Esophagus squamous epithelium (tissue), 5 donors: ENCODE measurements around the gene SLC16A7. TPM values are rescaled to one million over a fixed set of nuclear protein-coding genes. Genes with fewer than 3 reads are reported as not detected.
A peak's percentile ranks its signal among the peaks of the same experiment; 100 is the strongest.

Experiments
- DNase-seq: peaks from one replicate; lab custom pipeline; 2025; lab: John Stamatoyannopoulos, UW
- H3K27ac ChIP-seq, 4 donors: fragments of 200-600 bp; sonication (generic); one replicate each; pipeline ENCODE4 v1.5.1; 2016 to 2019; ENCODE audit warnings: mild to moderate bottlenecking in 1 of 4
- H3K27me3 ChIP-seq, 4 donors: fragments of 200-600 bp; sonication (generic); 1 replicate in 3 of 4; 2 replicates in 1 of 4; pipeline versions ENCODE4 v1.5.1 to v1.6.0; 2017 to 2021; ENCODE audit warnings: antibody characterized with exemption in 1 of 4
- H3K36me3 ChIP-seq, 3 donors: fragments of 200-600 bp; sonication (generic); one replicate each; pipeline ENCODE4 v1.5.1; 2016 to 2019
- H3K4me1 ChIP-seq, 3 donors: fragments of 200-600 bp; sonication (generic); one replicate each; pipeline ENCODE4 v1.5.1; 2017 to 2019
- H3K4me3 ChIP-seq, 4 donors: fragments of 200-600 bp; sonication (generic); 1 replicate in 3 of 4; 2 replicates in 1 of 4; pipeline ENCODE4 v1.5.1; 2016 to 2019; ENCODE audit warnings: mild to moderate bottlenecking in 2 of 4, moderate library complexity in 1 of 4
- H3K9me3 ChIP-seq, 3 donors: fragments of 200-600 bp; sonication (generic); one replicate each; pipeline ENCODE4 v1.5.1; 2016 to 2019
- CTCF ChIP-seq, 6 experiments: fragments of 450-650 bp in 4 of 6; fragments of 200-600 bp in 2 of 6; sonication (generic) in 2 of 6; IDR thresholded peaks; one replicate each; pipeline ENCODE4 v1.5.1; 2016 to 2019; ENCODE audit warnings: antibody characterized with exemption in 6 of 6, mild to moderate bottlenecking in 4 of 6, moderate library complexity in 4 of 6
- POLR2A ChIP-seq, 4 donors: fragments of 450-650 bp; IDR thresholded peaks; one replicate each; pipeline ENCODE4 v1.6.1; 2017; ENCODE audit warnings: antibody characterized with exemption in 4 of 4, mild to moderate bottlenecking in 4 of 4, moderate library complexity in 3 of 4
- WGBS, 2 donors: methylation state at CpG; one replicate each; pipeline ENCODE4 v1.1.5; 2018; 5-methylcytosine and 5-hydroxymethylcytosine counted together
- intact Hi-C: fragments of 100-400 bp; cut with DNase I; formaldehyde crosslinking; loops from one replicate; pipeline ENCODE4 v1.15.0; 2022
- total RNA-seq, 4 donors: library from RNA; depleted of rRNA; stranded (reverse); fragments of >200 nt; gene quantifications; one replicate each; pipeline ENCODE4 v1.1.0, GENCODE V29; 2016
- donor health status: DM: yes; HTN: yes; CAD: no.

Gene SLC16A7
- total RNA-seq, 4 donors from 2014 or later, result 55.3 to 82.1 (median 72.9) TPM

GRCh38 chr12:59645242-59645641 lies 49.4 kb downstream of the SLC16A7 start:
- no peak for DNase-seq
- Histone ChIP-seq H3K4me3 (no peak overlapping the region), H3K27ac (no peak overlapping the region), H3K27me3 (no peaks in the 10 kb centered on the region), H3K36me3 (peaks cover 0 to 20% (median 0%) of the 10 kb centered on the region in 3 donors), H3K9me3 (no peaks in the 10 kb centered on the region), H3K4me1 (peaks cover 0 to 16% (median 0%) of the 10 kb centered on the region in 3 donors)
- no peak for TF ChIP-seq POLR2A (IDR thresholded peaks at IDR 0.05)
- no peak for TF ChIP-seq CTCF (IDR thresholded peaks at IDR 0.05)
- intact Hi-C loops, result no loop called here
- WGBS, 2 donors, result 88% methylated on average over 1 of the region's 1 CpG; no CpG with 5 or more reads in 1 of the 2 donors

- H3K36me3 ChIP-seq, result peaks cover 0 to 20% (median 0%) of the 10 kb centered on the region in 3 donors
- DNase-seq, result no peak
- TF ChIP-seq CTCF (IDR thresholded peaks at IDR 0.05) (no peak), POLR2A (IDR thresholded peaks at IDR 0.05) (no peak)
Observed at GRCh38 chr12:59646636-59647035, 50.8 kb downstream of the SLC16A7 start.

GRCh38 chr12:59649203-59649602 lies 53.4 kb downstream of the SLC16A7 start:
- H3K27ac ChIP-seq, result peak overlapping the region in 3 of 4 donors; percentile 45 to 61 (median 48)
- WGBS, 2 donors, result 51 to 56% methylated on average over 2 of the region's 2 CpGs
- peaks cover 0 to 11% (median 0%) of the 10 kb centered on the region in 3 donors for H3K36me3 ChIP-seq

More at GRCh38 chr12:59646636-59647035, 50.8 kb downstream of the SLC16A7 start:
- Histone ChIP-seq H3K9me3 (no peaks in the 10 kb centered on the region), H3K27me3 (no peaks in the 10 kb centered on the region), H3K4me1 (peaks cover 0 to 30% (median 3%) of the 10 kb centered on the region in 3 donors), H3K4me3 (no peak overlapping the region), H3K27ac (no peak overlapping the region)
- intact Hi-C loops, result no loop called here

GRCh38 chr12:59650588-59651228 lies 54.9 kb downstream of the SLC16A7 start:
- Histone ChIP-seq H3K4me3 (no peak overlapping the region), H3K36me3 (peaks cover 0 to 21% (median 0%) of the 10 kb centered on the region in 3 donors), H3K27me3 (no peaks in the 10 kb centered on the region), H3K9me3 (no peaks in the 10 kb centered on the region), H3K27ac (no peak overlapping the region), H3K4me1 (peaks cover 0 to 35% (median 3%) of the 10 kb centered on the region in 3 donors)
- TF ChIP-seq POLR2A (IDR thresholded peaks at IDR 0.05), result no peak
- TF ChIP-seq CTCF (IDR thresholded peaks at IDR 0.05), result no peak
- no peak for DNase-seq
- intact Hi-C loops, result no loop called here
- WGBS, 2 donors, result 39 to 42% methylated on average over 3 of the region's 3 CpGs

More at GRCh38 chr12:59649203-59649602, 53.4 kb downstream of the SLC16A7 start:
- H3K4me1 ChIP-seq, result peaks cover 0 to 35% (median 3%) of the 10 kb centered on the region in 3 donors
- H3K27me3 ChIP-seq, result no peaks in the 10 kb centered on the region
- TF ChIP-seq POLR2A (IDR thresholded peaks at IDR 0.05) (no peak), CTCF (IDR thresholded peaks at IDR 0.05) (no peak)
- DNase-seq, result no peak
- no peak overlapping the region for H3K4me3 ChIP-seq
- H3K9me3 ChIP-seq, result no peaks in the 10 kb centered on the region
- intact Hi-C loops, result no loop called here

- H3K4me1 ChIP-seq, result peaks cover 0 to 35% (median 3%) of the 10 kb centered on the region in 3 donors
- no peaks in the 10 kb centered on the region for H3K9me3 ChIP-seq
- TF ChIP-seq CTCF (IDR thresholded peaks at IDR 0.05) (no peak), POLR2A (IDR thresholded peaks at IDR 0.05) (no peak)
- 20 to 43% methylated on average over 1 of the region's 1 CpG for WGBS, 2 donors
- H3K27me3 ChIP-seq, result no peaks in the 10 kb centered on the region
- DNase-seq, result no peak
- peaks cover 0 to 28% (median 0%) of the 10 kb centered on the region in 3 donors for H3K36me3 ChIP-seq
- intact Hi-C loops, result no loop called here
- H3K27ac ChIP-seq, result no peak overlapping the region
- H3K4me3 ChIP-seq, result no peak overlapping the region
Observed at GRCh38 chr12:59651229-59651920, 55.5 kb downstream of the SLC16A7 start.
